Gastroesophageal sphincter (tissue), 3 donors: ENCODE results near the gene SLC6A9.

Source experiments
- EP300 ChIP-seq: sonication (generic); formaldehyde crosslinking; IDR thresholded peaks from one replicate; pipeline ENCODE4 v1.6.1; 2017; ENCODE audit warnings: antibody characterized with exemption, mild to moderate bottlenecking
- POLR2A ChIP-seq, 2 donors: fragments of 450-650 bp; IDR thresholded peaks; one replicate each; pipeline ENCODE4 v1.6.1; 2017; ENCODE audit warnings: antibody characterized with exemption in 2 of 2, mild to moderate bottlenecking in 2 of 2, moderate library complexity in 1 of 2
- POLR2AphosphoS5 ChIP-seq: sonication (generic); formaldehyde crosslinking; IDR thresholded peaks from one replicate; pipeline ENCODE4 v1.6.1; 2017; ENCODE audit warnings: antibody characterized with exemption
- TF ChIP-seq, protein P1 (sequence below), 4 experiments: fragments of 200-600 bp in 2 of 4; fragments of 450-650 bp in 2 of 4; sonication (generic) in 1 of 4; IDR thresholded peaks; one replicate each; pipeline ENCODE4 v1.5.1; 2017 to 2019; ENCODE audit warnings: antibody characterized with exemption in 4 of 4, mild to moderate bottlenecking in 2 of 4, moderate library complexity in 2 of 4

DNA sequence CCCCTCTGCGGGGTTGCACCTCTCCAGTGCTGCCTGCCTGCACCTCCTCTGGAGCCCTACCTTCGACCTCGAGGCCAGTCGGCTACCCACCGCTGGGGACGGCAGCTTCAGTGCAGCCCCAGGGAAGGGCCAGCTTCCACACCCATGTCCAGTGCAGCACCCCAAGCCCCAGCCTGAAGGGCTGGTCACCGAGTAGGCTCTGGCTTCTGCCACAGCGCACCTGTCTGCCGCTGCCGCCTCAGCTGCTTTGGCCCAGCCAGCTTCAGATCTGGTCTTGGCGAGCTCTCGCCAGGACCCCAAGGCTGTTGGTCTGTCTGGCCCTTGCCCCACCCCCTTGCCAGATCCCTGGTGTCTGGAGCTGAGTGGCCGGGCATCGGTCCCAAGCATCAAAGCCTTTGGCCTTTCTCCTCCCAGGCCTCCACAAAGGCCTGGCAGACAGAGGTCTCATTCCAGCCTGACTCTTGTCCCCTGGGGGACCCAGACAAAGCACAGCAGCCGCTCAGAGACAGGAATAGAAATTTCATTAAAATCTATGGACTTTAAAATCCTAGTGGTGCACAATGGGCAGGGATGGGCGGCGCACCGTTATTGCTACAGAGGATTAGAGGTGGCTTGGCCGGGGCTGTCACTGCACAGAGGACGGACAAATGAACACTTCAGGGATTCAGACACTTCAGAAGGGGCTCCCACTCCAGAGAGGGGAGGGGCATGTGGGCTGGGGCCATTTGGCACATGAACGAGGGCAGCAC lies 35.1 kb downstream of the SLC6A9 start:
- TF ChIP-seq, protein P1, sequence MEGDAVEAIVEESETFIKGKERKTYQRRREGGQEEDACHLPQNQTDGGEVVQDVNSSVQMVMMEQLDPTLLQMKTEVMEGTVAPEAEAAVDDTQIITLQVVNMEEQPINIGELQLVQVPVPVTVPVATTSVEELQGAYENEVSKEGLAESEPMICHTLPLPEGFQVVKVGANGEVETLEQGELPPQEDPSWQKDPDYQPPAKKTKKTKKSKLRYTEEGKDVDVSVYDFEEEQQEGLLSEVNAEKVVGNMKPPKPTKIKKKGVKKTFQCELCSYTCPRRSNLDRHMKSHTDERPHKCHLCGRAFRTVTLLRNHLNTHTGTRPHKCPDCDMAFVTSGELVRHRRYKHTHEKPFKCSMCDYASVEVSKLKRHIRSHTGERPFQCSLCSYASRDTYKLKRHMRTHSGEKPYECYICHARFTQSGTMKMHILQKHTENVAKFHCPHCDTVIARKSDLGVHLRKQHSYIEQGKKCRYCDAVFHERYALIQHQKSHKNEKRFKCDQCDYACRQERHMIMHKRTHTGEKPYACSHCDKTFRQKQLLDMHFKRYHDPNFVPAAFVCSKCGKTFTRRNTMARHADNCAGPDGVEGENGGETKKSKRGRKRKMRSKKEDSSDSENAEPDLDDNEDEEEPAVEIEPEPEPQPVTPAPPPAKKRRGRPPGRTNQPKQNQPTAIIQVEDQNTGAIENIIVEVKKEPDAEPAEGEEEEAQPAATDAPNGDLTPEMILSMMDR (IDR thresholded peaks at IDR 0.05) = no peak
- no peak for TF ChIP-seq POLR2AphosphoS5
- TF ChIP-seq EP300 = no peak
- TF ChIP-seq POLR2A (IDR thresholded peaks at IDR 0.05) = no peak
